Duodenal mucosa (tissue), 2 donors: ENCODE data around the gene TSC22D4.

Source experiments
- H3K27ac ChIP-seq: one replicate; pipeline ENCODE4 v1.7.0; 2013; ENCODE audit warnings: low read depth, low read length
- H3K27me3 ChIP-seq, 2 donors: one replicate each; pipeline ENCODE4 v1.7.0; 2013; ENCODE audit warnings: low read length in 2 of 2, control low read depth in 1 of 2; ENCODE audit not compliant: insufficient read depth in 2 of 2, control insufficient read depth in 1 of 2
- H3K36me3 ChIP-seq, 2 donors: one replicate each; pipeline ENCODE4 v1.7.0; 2013; ENCODE audit warnings: low read length in 2 of 2, control low read depth in 1 of 2; ENCODE audit not compliant: insufficient read depth in 2 of 2, control insufficient read depth in 1 of 2
- H3K4me1 ChIP-seq, 2 donors: one replicate each; pipeline ENCODE4 v1.7.0; 2013; ENCODE audit warnings: low read length in 2 of 2, control low read depth in 1 of 2; ENCODE audit not compliant: insufficient read depth in 2 of 2, control insufficient read depth in 1 of 2
- H3K4me3 ChIP-seq, 2 donors: one replicate each; pipeline ENCODE4 v1.7.0; 2013; ENCODE audit warnings: low read length in 2 of 2, low read depth in 1 of 2
- H3K9ac ChIP-seq, 2 donors: one replicate each; pipeline ENCODE4 v1.7.0; 2013; ENCODE audit warnings: low read length in 2 of 2, low read depth in 1 of 2
- H3K9me3 ChIP-seq, 2 donors: one replicate each; pipeline ENCODE4 v1.7.0; 2013; ENCODE audit warnings: low read length in 2 of 2, control low read depth in 1 of 2; ENCODE audit not compliant: control insufficient read depth in 1 of 2

TSC22D4 gene

DNA sequence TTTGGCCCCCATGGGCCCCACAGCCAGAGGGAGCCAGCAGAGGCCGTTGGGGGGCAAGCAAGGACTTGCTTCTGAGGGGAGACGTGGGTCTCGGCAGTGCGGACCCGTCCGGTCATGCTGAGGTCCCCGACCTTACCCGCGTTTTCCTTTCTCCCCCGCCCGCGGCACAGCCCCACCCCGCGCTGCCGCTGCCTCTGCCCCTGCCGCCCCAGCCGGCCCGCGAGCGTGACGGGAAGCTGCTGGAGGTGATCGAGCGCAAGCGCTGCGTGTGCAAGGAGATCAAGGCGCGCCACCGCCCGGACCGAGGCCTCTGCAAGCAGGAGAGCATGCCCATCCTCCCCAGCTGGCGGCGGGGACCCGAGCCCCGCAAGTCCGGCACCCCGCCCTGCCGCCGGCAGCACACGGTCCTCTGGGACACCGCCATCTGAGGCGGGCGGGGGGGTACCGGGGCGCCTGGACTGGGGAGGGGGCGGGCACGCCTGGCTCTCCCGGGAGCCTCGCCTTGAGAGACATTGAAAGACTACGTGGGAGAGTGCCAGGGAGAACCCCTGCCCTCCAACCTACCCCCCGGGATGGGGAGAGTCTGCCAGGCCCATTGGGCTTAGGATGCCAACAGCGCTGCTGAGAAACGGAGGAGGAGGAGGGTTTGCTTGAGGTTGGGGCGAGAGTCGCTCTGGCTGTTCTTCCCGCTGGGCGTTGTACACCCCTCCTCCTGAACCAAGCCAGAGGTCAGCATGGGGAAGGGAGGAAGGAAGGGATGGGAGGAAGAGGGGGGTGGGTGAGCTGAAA is 14.7 kb upstream of the TSC22D4 start:
- Histone ChIP-seq H3K27ac (no peak overlapping the region), H3K4me1 (peaks cover 8 to 9% of the 10 kb centered on the region in 2 donors), H3K9me3 (no peaks in the 10 kb centered on the region), H3K36me3 (no peaks in the 10 kb centered on the region), H3K27me3 (no peaks in the 10 kb centered on the region), H3K4me3 (peak overlapping the region; percentile 8 to 50), H3K9ac (no peak overlapping the region)

DNA sequence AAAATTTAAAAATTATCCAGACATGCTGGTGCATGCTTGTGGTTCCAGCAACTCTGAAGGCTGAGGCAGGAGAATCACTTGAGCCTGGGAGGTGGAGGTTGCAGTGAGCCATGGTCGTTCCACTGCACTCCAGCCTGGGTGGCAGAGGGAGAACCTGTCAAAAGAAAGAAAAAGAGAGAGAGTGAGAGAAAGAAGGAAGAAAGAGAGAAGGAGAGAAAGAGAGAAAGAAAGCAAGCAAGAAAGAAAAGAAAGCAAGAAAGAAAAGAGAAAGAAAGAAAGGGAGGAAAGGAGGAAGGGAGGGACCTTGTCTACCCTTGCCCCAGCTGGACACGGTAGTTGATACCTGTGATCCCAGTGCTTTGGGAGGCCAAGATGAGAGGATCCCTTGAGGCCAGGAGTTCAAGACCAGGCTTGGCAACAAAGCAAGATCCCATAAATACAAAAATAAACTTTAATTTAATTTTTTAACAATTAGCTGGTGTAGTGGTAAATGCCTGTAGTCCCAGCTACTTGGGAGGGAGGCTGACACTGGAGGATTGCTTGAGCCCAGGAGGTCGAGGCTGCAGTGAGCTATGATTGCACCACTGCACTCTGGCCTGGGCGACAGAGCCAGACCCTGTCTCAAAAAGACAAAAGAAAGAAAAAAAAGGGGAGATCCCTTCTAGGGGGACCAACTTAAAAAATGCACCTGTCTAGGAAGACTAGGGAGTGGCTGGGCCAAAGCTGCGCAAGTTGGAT is 13.9 kb upstream of the TSC22D4 start:
- Histone ChIP-seq H3K9me3 (no peaks in the 10 kb centered on the region), H3K36me3 (no peaks in the 10 kb centered on the region), H3K9ac (no peak overlapping the region), H3K4me3 (peak overlapping the region; percentile 8 to 50), H3K27ac (no peak overlapping the region), H3K27me3 (no peaks in the 10 kb centered on the region), H3K4me1 (peaks cover 8 to 9% of the 10 kb centered on the region in 2 donors)

DNA sequence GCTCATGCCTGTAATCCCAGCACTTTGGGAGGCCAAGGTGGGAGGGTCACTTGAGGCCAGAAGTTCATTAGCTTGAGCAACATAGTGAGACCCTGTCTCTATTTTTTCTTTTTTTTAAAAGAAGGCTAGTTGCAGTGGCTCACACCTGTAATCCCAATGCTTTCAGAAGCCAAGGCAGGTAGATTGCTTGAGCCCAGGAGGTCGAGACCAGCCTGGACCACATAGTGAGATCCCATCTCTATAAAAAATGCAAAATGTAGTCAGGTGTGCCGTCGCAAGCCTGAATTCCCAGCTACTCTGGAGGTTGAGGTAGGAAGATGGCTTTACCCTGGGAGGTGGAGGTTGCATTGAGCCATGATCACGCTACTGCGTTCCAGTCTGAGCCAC is 12.2 kb upstream of the TSC22D4 start:
- H3K27ac ChIP-seq = no peak overlapping the region

DNA sequence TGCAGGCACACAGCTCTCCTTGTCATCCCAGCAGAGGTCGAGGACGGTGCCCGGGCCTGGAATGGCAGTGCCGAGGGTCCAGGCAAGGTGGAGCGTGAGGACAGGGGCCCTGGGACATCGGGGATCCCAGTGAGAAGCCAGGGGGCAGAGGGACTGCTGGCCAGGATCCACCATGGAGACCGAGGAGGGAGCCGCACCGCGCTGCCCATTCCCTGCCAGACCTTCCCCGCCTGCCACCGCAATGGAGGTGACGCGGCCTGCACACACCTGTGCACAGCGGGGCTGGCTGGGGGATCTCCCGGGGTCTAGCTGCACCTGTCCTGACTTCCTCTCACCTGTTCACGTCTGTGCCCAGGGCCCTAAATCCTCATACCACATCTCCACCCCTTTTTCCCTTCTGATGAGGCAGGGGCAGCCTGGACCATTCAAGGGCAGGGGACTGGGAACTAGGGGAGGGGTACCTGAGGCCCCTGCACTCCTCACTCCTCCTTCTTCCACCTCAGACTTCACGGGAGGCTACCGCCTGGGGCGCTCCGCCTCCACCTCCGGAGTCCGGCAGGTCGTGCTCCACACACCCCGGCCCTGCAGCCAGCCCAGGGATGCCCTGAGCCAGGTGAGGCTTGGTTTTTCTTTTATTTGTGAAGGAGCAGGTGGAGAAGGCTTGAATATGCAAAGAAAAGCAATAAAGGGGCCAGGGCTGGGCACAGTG is 11.6 kb upstream of the TSC22D4 start:
- no peak overlapping the region for H3K27ac ChIP-seq
- H3K4me1 ChIP-seq = peaks cover 8 to 9% of the 10 kb centered on the region in 2 donors
- H3K9me3 ChIP-seq = no peaks in the 10 kb centered on the region
- H3K9ac ChIP-seq = no peak overlapping the region
- no peak overlapping the region for H3K4me3 ChIP-seq
- H3K27me3 ChIP-seq = no peaks in the 10 kb centered on the region
- no peaks in the 10 kb centered on the region for H3K36me3 ChIP-seq

More for the DNA sequence above, 12.2 kb upstream of the TSC22D4 start:
- peaks cover 8 to 9% of the 10 kb centered on the region in 2 donors for H3K4me1 ChIP-seq
- no peaks in the 10 kb centered on the region for H3K36me3 ChIP-seq
- H3K4me3 ChIP-seq = no peak overlapping the region
- H3K27me3 ChIP-seq = no peaks in the 10 kb centered on the region
- H3K9ac ChIP-seq = no peak overlapping the region
- no peaks in the 10 kb centered on the region for H3K9me3 ChIP-seq

DNA sequence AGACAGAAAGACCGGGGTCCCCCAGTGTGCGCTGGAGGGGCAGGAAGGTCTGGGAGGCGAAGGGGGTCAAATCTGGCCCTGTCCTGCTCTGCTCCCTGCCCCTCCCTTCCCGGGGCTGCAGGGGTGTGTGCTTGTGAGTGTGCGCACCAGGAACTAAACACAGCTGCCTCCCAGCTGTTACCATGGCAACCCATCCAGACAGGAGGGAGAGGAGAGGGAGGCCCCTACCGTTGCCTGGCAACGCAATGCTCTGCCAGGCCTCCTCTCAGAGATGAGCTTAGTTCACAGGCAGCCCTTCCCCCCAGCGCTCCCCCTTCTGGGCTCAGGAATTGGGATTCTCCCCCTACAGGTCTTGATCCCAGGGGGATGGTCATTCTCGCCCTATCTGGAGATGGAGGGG is 10.8 kb upstream of the TSC22D4 start:
- Histone ChIP-seq H3K27ac (no peak overlapping the region), H3K27me3 (no peaks in the 10 kb centered on the region), H3K4me3 (no peak overlapping the region), H3K36me3 (no peaks in the 10 kb centered on the region), H3K4me1 (peaks cover 8 to 9% of the 10 kb centered on the region in 2 donors), H3K9ac (no peak overlapping the region), H3K9me3 (no peaks in the 10 kb centered on the region)

DNA sequence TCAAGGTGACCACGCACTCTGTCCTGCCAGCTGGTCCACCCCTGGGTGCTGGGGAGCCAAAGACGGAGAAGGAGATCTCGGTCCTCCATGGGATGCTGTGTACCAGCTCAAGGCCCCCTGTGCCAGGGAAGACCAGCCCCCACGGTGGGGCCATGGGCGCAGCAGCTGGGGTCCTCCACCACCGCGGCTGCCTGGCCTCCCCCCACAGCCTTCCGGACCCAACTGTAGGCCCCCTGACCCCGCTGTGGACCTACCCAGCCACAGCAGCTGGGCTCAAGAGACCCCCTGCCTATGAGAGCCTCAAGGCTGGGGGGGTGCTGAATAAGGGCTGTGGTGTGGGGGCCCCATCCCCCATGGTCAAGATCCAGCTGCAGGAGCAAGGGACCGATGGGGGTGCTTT is 10.1 kb upstream of the TSC22D4 start:
- no peak overlapping the region for H3K4me3 ChIP-seq
- no peak overlapping the region for H3K9ac ChIP-seq
- no peaks in the 10 kb centered on the region for H3K27me3 ChIP-seq
- no peaks in the 10 kb centered on the region for H3K36me3 ChIP-seq
- no peak overlapping the region for H3K27ac ChIP-seq
- H3K9me3 ChIP-seq = no peaks in the 10 kb centered on the region
- peaks cover 8 to 9% of the 10 kb centered on the region in 2 donors for H3K4me1 ChIP-seq

- Histone ChIP-seq H3K27ac (no peak overlapping the region), H3K4me3 (no peak overlapping the region), H3K9ac (no peak overlapping the region), H3K27me3 (no peaks in the 10 kb centered on the region), H3K9me3 (no peaks in the 10 kb centered on the region), H3K36me3 (no peaks in the 10 kb centered on the region), H3K4me1 (peaks cover 3 to 5% of the 10 kb centered on the region in 2 donors)
These were observed 9.5 kb upstream of the TSC22D4 start for GRCh38 chr7:100488333-100489095.

DNA sequence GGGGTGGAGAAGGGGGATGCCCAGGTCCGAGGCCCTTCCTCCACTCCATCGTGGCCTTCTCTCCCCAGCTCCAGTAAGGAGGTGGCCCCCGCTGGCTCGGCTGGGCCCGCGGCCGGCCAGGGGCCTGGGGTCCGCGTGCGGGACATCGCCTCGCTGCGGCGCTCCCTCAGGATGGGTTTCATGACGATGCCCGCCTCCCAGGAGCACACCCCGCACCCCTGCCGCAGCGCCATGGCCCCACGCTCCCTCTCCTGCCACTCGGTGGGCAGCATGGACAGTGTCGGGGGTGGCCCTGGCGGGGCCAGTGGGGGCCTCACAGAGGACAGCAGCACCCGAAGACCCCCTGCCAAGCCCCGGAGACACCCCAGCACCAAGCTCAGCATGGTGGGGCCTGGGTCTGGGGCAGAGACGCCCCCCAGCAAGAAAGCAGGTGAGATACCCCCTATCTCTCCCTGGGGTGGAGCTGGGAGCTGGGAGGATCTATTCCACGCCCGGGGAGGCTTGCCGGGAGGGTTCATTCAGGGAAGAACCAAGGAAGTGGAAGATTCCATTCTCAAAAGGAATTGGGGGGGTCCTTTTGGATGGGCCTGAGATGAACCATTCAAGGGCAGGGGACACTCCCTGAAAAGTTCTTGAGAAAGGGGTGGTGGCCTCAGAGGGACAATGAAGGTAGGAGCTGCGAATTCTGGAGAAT is 7.9 kb upstream of the TSC22D4 start:
- H3K27me3 ChIP-seq = no peaks in the 10 kb centered on the region
- H3K27ac ChIP-seq = no peak overlapping the region
- H3K4me1 ChIP-seq = peaks cover 6% of the 10 kb centered on the region in 2 donors
- H3K4me3 ChIP-seq = no peak overlapping the region
- H3K9ac ChIP-seq = no peak overlapping the region
- H3K36me3 ChIP-seq = no peaks in the 10 kb centered on the region
- no peaks in the 10 kb centered on the region for H3K9me3 ChIP-seq

- Histone ChIP-seq H3K9ac (no peak overlapping the region), H3K27ac (no peak overlapping the region), H3K4me3 (no peak overlapping the region), H3K9me3 (no peaks in the 10 kb centered on the region), H3K27me3 (no peaks in the 10 kb centered on the region), H3K4me1 (peaks cover 6% of the 10 kb centered on the region in 2 donors), H3K36me3 (no peaks in the 10 kb centered on the region)
These were observed 7.2 kb upstream of the TSC22D4 start for GRCh38 chr7:100486111-100486636.
